Stimulated activated naive B cell treated with anti-CD40 and anti-IgM and Interleukin-4, amounts not matched to agents 10 μg/mL and 1 μg/mL and 100 μg/mL, for 72 hours (primary cell): Measurements from ENCODE around the gene NUAK1.

Experiments used
- ATAC-seq, 2 donors: fragments of 150-1000 bp; cut with Tn5 transposase; replicated peaks; 2 replicates each; pipeline ENCODE4 v1.10.0; 2021; ENCODE audit warnings: moderate library complexity in 1 of 2
- DNase-seq: peaks from one replicate; pipeline ENCODE4 v3.0.0; 2021
- H3K27ac Mint-ChIP-seq: one replicate; pipeline ENCODE4 v1.8.0; 2022; ENCODE audit warnings: mild to moderate bottlenecking, mixed read lengths
- H3K27me3 Mint-ChIP-seq, 2 donors: one replicate each; pipeline ENCODE4 v1.8.0; 2022; ENCODE audit warnings: mixed read lengths in 2 of 2
- H3K36me3 Mint-ChIP-seq, 2 donors: one replicate each; pipeline ENCODE4 v1.8.0; 2022; ENCODE audit warnings: mixed read lengths in 2 of 2, mild to moderate bottlenecking in 1 of 2
- H3K4me1 Mint-ChIP-seq, 2 donors: one replicate each; pipeline ENCODE4 v1.8.0; 2022; ENCODE audit warnings: mixed read lengths in 2 of 2, mild to moderate bottlenecking in 1 of 2
- H3K4me3 Mint-ChIP-seq, 2 donors: one replicate each; pipeline ENCODE4 v1.8.0; 2022; ENCODE audit warnings: mild to moderate bottlenecking in 2 of 2, mixed read lengths in 2 of 2, moderate library complexity in 1 of 2
- H3K9me3 Mint-ChIP-seq, 2 donors: one replicate each; pipeline ENCODE4 v1.8.0; 2022; ENCODE audit warnings: mixed read lengths in 2 of 2, mild to moderate bottlenecking in 1 of 2

NUAK1 gene

DNA sequence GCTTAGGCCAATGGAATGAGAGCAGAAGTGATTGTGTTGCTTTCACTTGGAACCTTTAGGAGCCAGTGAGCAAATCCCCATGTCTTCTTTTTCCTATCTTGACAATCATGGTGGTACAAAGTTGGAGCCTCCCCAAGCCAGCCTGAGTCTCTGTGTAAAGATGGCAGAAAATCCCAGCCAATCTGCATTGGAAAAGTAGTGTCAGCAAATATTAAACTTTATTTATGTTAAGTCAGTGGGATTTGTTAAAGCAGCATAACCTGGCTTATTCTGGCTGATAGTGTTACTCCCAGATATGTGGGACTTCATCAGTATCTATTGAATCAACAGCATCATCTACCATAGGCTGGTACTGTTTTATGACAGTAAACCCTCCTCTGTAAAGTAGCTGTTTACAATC lies 2.2 kb upstream of the NUAK1 start:
- DNase-seq (no peak), ATAC-seq (no peak)
- H3K27ac Mint-ChIP-seq: no peak overlapping the region
- H3K4me3 Mint-ChIP-seq: no peak overlapping the region
- H3K36me3 Mint-ChIP-seq: no peaks in the 10 kb centered on the region
- peaks cover 10 to 15% of the 10 kb centered on the region in 2 donors for H3K4me1 Mint-ChIP-seq
- no peaks in the 10 kb centered on the region for H3K9me3 Mint-ChIP-seq
- peaks cover 59 to 77% of the 10 kb centered on the region in 2 donors for H3K27me3 Mint-ChIP-seq

DNA sequence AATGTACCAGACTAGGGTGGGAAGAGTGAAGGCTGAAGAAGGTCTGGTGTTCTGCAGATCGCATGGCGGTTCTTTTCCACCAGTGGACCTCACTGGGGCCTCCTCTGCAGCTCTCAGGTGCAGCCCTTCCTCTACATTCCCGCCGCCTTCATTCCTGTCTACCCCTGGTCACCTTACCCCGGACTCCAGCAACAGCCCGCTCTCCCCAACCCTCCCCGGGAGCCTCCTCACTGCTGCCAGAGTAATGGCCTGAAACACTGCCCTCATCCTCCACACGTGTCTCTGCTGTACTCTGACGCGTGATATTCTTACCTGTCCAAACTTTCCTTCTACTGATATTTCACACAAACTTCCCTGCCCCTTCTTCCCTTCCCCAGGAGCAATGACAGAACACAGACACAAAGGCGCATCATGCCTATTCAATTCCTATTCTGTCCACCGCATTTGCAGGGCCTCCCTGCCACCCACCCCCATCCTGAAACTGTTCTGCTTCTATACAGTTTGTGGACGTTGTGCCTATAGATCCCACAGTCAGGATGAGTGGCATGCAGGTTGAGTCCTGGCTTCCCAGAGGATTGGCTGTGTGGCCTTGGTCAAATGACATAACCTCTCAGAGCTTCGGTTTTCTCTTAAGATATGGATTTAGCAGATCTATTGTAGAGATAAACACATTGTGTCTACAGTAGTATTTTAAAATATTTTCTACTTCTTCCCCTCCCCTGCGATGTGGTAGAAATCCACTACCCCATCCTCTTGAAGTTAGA lies 1.7 kb upstream of the NUAK1 start:
- ATAC-seq (no peak), DNase-seq (no peak)
- H3K27me3 Mint-ChIP-seq: peaks cover 61 to 75% of the 10 kb centered on the region in 2 donors
- H3K9me3 Mint-ChIP-seq: no peaks in the 10 kb centered on the region
- H3K36me3 Mint-ChIP-seq: no peaks in the 10 kb centered on the region
- H3K4me1 Mint-ChIP-seq: peaks cover 10 to 15% of the 10 kb centered on the region in 2 donors
- H3K27ac Mint-ChIP-seq: no peak overlapping the region
- peak overlapping the region; percentile 7 to 10 for H3K4me3 Mint-ChIP-seq

DNA sequence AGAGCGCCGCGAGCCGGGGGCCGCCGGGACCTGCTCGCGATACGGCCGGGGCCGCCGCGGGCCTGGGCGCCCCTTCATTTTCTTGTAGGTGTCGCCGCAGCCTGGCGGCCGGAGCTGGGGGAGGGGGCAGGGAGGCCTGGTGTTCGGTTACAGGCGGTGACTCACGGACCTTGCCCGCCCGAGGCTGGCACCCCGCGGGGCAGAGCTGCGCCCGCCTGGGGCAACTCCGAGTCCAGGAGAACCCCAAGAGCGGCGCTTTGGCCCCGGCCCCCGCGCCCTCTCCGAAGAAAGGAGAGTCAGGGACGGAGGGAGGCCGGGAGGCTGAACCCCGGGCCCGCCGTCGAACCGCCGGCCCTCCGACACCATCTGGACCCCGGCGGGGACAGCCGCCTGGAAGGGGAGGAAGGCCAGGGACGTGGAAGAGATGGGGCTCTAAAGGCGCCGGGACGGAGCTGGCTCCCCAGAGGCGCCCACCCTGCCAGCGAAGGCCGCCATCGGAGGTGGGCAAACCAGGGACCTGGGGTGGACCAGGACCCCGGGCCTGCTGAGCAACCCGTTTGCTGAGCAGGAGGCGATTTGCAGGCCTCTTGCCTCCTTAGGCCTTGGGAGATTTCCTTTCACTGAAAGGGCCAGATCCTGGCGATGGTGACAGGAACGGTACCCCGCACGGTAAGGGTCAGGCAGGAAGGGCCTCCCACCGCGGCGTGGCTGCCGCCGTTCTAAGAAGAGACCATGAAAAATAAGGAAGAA lies 843 bp upstream of the NUAK1 start:
- no peaks in the 10 kb centered on the region for H3K9me3 Mint-ChIP-seq
- H3K4me3 Mint-ChIP-seq: peak overlapping the region in 1 of 2 donors; percentile 30
- H3K27ac Mint-ChIP-seq: no peak overlapping the region
- H3K4me1 Mint-ChIP-seq: peaks cover 10 to 15% of the 10 kb centered on the region in 2 donors
- peak; percentile 31 to 44 for ATAC-seq
- peaks cover 61 to 74% of the 10 kb centered on the region in 2 donors for H3K27me3 Mint-ChIP-seq
- no peaks in the 10 kb centered on the region for H3K36me3 Mint-ChIP-seq
- peak; percentile 6 for DNase-seq

DNA sequence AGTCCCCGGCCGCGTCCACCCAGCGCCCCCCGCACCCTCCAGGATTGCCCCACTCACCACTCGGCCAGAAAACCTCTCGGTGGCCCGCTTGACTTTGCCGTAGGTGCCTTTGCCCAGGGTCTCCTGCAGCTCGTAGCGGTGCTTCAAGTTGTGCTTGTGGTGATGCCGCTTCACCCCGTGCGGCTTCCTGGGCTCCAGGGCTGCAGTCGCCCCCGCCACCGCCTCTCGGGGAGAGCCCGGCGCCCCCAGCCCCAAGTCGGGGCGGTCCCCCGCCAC lies 459 bp downstream of the NUAK1 start:
- peak overlapping the region; percentile 68 to 70 for H3K4me3 Mint-ChIP-seq
- no peaks in the 10 kb centered on the region for H3K9me3 Mint-ChIP-seq
- H3K27ac Mint-ChIP-seq: no peak overlapping the region
- peaks cover 74 to 86% of the 10 kb centered on the region in 2 donors for H3K27me3 Mint-ChIP-seq
- ATAC-seq (peak in 1 of 2 donors; percentile 32), DNase-seq (no peak)
- H3K36me3 Mint-ChIP-seq: no peaks in the 10 kb centered on the region
- peaks cover 10 to 15% of the 10 kb centered on the region in 2 donors for H3K4me1 Mint-ChIP-seq

DNA sequence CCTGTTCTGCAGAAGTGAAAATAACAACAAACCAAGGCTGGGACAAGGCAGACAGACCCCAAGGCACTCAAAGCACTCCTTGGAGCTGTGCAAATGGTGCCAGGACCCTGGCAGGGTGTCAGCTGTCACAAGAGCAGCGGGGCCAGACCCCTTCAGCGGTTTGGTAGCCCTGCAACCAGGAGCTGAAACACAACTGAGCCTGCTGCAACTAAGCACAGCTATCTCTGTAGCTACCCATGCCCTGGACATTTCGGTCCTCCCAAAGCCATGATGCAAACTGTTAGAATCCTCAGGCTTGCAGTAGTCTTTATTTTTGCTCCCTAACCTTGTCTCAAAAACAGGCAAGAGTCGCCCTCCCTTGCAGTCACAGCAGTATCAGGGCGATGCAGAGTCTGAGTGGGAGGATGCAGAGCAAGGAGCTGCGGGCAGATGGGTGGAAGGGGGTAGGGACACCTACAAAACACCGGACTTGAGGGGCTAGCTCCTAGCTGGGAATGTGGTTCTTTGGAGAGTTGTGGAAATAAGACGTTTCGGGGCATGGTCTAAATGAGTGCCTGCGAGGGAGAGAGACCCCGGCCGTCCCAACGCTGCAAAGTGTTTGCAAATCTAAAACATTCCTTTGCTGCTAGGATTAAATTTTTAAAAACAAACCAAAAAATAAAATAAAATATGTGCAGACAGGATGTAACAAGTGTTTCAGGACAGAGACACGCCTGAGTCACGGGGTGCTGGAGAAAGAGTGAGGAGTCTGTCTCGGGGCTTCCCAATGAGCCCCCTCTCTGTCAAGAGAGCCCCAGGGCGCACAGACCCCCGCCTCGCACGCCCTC lies 1.0 kb downstream of the NUAK1 start:
- H3K27me3 Mint-ChIP-seq: peaks cover 74 to 86% of the 10 kb centered on the region in 2 donors
- ATAC-seq (no peak), DNase-seq (no peak)
- no peaks in the 10 kb centered on the region for H3K36me3 Mint-ChIP-seq
- no peaks in the 10 kb centered on the region for H3K9me3 Mint-ChIP-seq
- H3K4me1 Mint-ChIP-seq: peaks cover 10 to 15% of the 10 kb centered on the region in 2 donors
- H3K27ac Mint-ChIP-seq: peak overlapping the region; percentile 87
- peak overlapping the region; percentile 68 to 70 for H3K4me3 Mint-ChIP-seq

DNA sequence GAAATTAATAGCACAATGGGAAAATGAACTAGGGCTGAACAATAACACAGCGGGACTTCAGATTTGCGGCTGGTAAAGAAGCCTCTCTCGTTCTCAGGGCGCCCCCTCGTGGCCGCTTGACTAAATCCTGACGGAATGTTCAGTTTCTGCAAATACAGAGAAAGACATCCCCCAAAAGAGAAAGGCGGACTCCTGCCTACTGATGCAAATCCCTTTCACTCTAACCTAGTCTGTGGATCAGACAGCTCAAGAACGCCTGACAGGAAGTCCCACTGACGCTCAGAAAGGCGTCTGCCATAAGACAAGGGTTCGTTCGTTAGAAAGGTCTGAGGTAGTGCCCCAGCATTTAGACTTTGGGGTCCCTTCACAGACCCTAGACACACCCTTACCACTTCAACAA lies 2.5 kb downstream of the NUAK1 start:
- H3K4me1 Mint-ChIP-seq: peaks cover 10 to 15% of the 10 kb centered on the region in 2 donors
- peaks cover 72 to 80% of the 10 kb centered on the region in 2 donors for H3K27me3 Mint-ChIP-seq
- H3K36me3 Mint-ChIP-seq: no peaks in the 10 kb centered on the region
- no peak overlapping the region for H3K27ac Mint-ChIP-seq
- ATAC-seq (peak; percentile 61 to 63), DNase-seq (peak; percentile 43)
- H3K9me3 Mint-ChIP-seq: no peaks in the 10 kb centered on the region
- H3K4me3 Mint-ChIP-seq: no peak overlapping the region

DNA sequence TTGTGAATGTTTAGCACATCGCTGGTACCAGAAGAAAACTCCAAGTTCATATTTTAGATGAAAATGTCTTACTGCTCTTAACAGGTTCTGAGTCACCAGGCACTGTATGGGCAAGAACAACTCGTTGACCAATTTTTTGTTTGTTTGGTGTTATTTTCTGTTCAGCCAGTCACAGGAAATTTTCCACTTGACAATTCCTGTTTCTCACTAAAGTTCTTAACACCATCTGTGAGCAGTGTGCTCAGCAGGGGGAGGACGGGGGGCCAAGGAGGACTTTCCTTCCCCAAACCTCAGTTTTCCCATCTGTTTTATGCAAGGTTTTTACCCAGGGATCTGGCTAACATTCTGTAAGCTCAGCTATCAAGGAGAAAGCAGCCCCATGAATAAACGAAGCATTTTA lies 3.0 kb downstream of the NUAK1 start:
- DNase-seq (no peak), ATAC-seq (no peak)
- H3K36me3 Mint-ChIP-seq: no peaks in the 10 kb centered on the region
- peaks cover 10 to 15% of the 10 kb centered on the region in 2 donors for H3K4me1 Mint-ChIP-seq
- H3K27ac Mint-ChIP-seq: no peak overlapping the region
- H3K27me3 Mint-ChIP-seq: peaks cover 70 to 75% of the 10 kb centered on the region in 2 donors
- H3K9me3 Mint-ChIP-seq: no peaks in the 10 kb centered on the region
- no peak overlapping the region for H3K4me3 Mint-ChIP-seq

DNA sequence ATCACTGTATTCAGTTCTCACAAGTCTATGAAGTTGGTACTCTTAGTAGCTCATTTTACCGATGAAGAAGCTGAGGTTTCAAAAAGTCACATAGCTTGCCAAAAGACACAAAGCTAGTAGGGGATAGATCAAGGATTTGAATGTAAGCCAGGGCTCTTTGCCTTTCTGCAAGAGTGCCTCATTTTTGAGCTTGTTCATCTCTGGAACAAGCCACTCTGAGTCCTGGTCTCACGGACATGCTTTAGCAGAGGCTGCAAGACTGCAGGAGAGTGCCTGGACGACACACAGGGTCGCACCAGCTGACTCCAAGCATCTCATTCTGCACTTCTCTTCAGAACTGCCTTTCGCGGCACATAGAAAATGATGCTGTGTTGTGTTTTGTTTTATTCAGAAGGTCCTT lies 3.7 kb downstream of the NUAK1 start:
- Mint-ChIP-seq H3K36me3 (no peaks in the 10 kb centered on the region), H3K27ac (no peak overlapping the region), H3K9me3 (no peaks in the 10 kb centered on the region), H3K4me1 (peaks cover 10 to 15% of the 10 kb centered on the region in 2 donors), H3K27me3 (peaks cover 68 to 73% of the 10 kb centered on the region in 2 donors), H3K4me3 (no peak overlapping the region)
- ATAC-seq (no peak), DNase-seq (no peak)

DNA sequence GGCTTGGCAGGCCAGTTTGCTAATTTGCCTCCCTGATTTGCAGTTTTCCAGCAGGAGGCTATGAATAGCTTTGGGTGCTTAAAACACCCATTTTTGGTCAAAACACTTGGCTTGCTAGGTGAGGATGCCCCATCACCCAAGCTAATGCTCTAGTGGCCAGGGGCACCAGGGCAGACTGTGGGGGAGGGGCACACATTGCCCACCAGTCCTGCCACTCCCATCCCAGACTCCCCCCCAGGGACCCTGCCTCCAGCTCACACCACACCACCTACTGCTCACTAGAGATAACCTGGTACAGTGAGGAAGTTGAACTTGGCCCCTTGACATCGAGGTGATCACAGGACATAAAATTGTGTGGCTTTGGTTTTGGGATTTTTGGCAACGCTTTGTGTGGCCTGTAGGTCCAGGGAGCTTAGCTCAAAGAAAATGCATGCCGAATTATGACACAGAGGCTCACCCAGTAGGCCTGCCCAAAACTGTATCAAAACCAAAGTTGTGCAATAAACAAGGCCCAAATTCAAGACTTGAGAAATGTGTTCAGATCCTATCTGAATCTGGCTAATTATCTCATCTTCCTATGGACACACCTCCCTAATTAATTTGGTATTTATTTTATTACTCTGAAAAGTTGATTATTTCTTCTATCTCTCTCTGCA lies 4.3 kb downstream of the NUAK1 start:
- DNase-seq (no peak), ATAC-seq (no peak)
- Mint-ChIP-seq H3K4me3 (no peak overlapping the region), H3K27me3 (peaks cover 67 to 72% of the 10 kb centered on the region in 2 donors), H3K36me3 (no peaks in the 10 kb centered on the region), H3K9me3 (no peaks in the 10 kb centered on the region), H3K4me1 (peaks cover 10 to 15% of the 10 kb centered on the region in 2 donors), H3K27ac (no peak overlapping the region)

DNA sequence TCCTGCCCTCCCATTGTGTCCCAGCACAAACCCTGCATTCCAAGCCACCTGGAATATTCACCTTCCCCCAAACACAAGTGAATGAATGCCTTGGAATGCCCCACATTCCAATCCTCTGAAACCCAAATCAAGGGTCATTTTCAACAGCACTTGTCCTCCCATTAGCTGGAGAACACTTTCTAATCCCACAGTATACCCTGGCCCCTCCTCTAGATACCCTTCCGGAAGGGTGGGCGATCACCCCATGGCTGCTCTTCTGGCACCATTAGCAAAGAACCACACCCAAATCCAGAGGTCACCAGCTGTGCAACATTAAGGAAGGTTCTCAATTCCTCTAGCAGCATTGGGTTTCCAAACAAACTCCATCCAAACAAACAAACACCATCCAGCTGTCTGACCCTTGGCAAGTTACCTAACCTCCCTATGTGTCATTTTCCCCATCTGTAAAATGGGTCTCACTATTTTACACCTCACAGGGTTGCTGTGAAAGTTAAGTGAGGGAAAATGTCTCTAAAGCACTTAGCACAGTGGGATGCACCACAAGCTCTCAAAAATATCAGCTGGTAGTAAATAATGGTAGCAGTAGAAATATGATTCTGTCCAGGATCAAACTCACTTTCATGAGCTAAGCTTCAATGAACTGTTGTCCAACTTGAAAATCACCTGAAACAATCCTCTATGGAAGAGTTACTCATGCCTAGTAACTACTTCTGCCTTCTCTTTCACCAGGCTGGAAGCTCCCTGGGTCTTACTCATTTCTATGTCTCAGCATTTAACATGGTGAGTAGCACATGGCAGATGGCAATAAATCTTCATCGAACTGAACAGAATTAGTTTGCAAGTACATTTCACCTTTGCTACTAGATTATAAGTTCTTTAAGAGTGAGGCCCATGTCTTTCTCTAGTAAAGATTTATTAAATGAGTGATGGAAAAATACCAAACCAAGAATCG lies 5.3 kb downstream of the NUAK1 start:
- no peaks in the 10 kb centered on the region for H3K36me3 Mint-ChIP-seq
- H3K4me3 Mint-ChIP-seq: no peak overlapping the region
- no peak overlapping the region for H3K27ac Mint-ChIP-seq
- no peak for DNase-seq
- no peaks in the 10 kb centered on the region for H3K9me3 Mint-ChIP-seq
- H3K27me3 Mint-ChIP-seq: peaks cover 67 to 69% of the 10 kb centered on the region in 2 donors
- H3K4me1 Mint-ChIP-seq: peaks cover 10 to 15% of the 10 kb centered on the region in 2 donors
- no peak for ATAC-seq

DNA sequence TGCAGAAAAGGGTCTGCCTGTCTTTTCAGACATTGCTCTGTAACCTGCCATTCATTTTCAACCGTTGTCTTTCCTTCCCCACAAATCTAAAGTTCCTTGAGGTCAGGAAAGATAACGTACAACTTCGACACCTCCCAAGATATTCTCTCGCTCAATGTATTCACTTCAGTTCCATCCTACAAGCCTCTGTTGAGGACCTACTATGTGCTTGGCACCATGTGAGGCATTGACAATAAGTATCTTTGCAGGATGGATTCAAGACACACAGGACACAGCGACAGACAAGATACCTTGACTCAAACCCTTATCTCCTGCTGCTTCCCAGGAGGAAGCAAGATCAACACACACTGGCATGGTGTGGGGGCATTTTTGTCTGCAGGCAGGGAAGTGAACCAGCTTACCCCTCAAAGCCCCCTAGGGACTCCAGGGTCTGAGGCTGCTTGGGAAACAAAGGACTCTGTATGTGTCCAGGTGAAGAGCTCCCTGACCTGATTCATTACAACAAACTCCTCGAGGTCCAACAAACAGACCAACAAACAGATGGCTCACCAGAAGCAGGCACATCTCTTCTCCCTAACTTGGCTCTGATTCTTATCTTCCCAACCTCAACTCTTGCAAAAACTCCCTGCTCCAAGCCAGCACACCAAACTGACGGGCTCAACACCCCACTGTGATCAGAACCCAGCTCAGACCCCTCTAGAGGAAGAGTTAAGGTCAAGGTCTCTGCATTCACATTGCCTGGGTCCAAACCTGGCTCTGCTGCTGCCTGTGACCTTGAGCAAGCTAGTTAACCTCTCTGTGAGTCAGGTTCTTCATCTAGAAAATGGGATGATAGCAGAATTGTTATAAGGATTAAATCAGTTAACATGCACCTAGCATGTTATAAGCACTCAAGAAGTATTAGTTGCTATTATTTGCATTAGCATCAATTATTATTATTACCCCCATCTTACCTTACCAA lies 6.3 kb downstream of the NUAK1 start:
- DNase-seq: no peak
- Mint-ChIP-seq H3K4me1 (peaks cover 5 to 6% of the 10 kb centered on the region in 2 donors), H3K27ac (no peak overlapping the region), H3K27me3 (peaks cover 60% of the 10 kb centered on the region in 2 donors), H3K4me3 (no peak overlapping the region), H3K9me3 (no peaks in the 10 kb centered on the region), H3K36me3 (no peaks in the 10 kb centered on the region)
- ATAC-seq: no peak

DNA sequence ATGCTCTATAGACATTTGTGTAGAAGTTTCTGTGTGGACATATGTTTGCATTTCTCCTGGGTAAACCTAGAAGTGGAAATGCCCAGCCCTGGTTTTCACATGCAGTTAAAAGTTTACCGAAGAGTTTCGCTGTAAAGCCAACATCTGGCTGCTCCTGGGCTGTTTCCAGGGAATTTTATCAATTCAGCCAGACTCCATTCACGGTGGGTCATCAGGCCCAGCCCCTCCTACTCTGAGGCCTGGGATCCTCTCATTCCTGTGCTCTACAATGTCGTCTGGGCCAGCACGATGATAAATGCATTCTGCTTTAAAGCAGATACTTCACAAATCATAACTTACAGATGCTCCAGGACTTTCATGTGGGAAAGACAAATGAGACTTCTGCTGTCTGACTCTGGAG lies 7.1 kb downstream of the NUAK1 start:
- Mint-ChIP-seq H3K4me1 (peaks cover 4 to 6% of the 10 kb centered on the region in 2 donors), H3K27ac (no peak overlapping the region), H3K27me3 (peaks cover 52 to 55% of the 10 kb centered on the region in 2 donors), H3K4me3 (no peak overlapping the region), H3K36me3 (no peaks in the 10 kb centered on the region), H3K9me3 (no peaks in the 10 kb centered on the region)
- no peak for DNase-seq
- ATAC-seq: no peak
